ENCODE measurements around the gene HPCAL1. TPM values are rescaled to one million over a fixed set of nuclear protein-coding genes. Genes with fewer than 3 reads are reported as not detected.
A peak's percentile ranks its signal among the peaks of the same experiment; 100 is the strongest.

HPCAL1 gene
- total RNA-seq, 4 donors from 2014 or later, result 29.0 to 56.7 (median 34.5) TPM

DNA sequence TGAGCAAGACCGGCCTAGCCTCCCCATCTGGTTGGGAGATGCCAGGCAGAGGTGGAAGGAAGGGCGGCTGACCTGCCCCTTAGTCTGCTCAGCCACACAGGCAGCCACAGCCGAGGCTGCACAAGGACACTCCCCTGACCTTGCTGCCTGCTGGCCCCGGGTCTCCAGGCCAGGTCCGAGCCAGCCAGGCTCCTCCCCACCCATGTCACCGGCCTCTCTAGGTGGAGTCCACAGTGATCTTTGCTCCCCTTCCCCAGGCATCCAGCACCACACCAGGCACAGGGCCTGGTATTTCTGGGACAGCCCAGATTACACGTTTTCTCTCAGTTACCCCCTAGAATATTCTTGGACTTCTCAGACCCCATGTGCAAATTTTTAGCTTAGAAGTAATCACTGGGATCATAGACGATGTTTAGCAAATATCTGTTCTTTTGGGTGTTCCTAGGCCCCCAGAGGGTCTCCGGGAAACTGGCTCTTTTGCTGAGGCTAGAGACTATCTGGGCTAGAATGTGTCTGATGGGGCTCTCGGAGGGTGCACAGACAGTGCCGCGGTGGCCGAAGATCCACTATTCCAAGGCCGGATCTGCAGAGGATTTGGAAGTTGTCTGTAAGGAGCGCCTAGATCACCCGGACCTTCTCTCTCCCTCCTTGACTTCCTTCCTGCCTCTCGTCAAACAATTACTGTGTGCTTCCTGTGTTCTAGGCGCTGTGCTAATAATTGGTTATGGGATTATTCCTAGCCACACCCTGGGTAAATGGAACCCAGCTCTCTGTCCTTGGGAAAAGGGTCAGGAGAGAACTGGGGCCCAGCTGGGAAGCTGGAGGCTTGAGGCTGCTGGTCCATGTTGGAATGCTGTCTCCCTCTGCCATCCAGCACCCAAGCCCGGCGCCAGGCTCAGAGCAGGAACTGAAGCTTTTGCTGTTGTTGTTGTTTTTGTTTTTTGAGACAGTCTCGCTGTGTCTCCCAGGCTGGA lies 98.6 kb downstream of the HPCAL1 start:
- H3K4me1 ChIP-seq, result peaks cover 0 to 38% (median 24%) of the 10 kb centered on the region in 4 donors
- H3K27ac ChIP-seq, result peak overlapping the region in 3 of 4 donors; percentile 26 to 62 (median 28)
- TF ChIP-seq POLR2A (IDR thresholded peaks at IDR 0.05) (no peak), EP300 (IDR thresholded peaks at IDR 0.05) (no peak)
- TF ChIP-seq, protein P1, sequence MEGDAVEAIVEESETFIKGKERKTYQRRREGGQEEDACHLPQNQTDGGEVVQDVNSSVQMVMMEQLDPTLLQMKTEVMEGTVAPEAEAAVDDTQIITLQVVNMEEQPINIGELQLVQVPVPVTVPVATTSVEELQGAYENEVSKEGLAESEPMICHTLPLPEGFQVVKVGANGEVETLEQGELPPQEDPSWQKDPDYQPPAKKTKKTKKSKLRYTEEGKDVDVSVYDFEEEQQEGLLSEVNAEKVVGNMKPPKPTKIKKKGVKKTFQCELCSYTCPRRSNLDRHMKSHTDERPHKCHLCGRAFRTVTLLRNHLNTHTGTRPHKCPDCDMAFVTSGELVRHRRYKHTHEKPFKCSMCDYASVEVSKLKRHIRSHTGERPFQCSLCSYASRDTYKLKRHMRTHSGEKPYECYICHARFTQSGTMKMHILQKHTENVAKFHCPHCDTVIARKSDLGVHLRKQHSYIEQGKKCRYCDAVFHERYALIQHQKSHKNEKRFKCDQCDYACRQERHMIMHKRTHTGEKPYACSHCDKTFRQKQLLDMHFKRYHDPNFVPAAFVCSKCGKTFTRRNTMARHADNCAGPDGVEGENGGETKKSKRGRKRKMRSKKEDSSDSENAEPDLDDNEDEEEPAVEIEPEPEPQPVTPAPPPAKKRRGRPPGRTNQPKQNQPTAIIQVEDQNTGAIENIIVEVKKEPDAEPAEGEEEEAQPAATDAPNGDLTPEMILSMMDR (IDR thresholded peaks at IDR 0.05), result no peak
- 82 to 83% methylated on average over 17 to 20 of the region's 21 CpGs for WGBS, 2 donors
- no peaks in the 10 kb centered on the region for H3K9me3 ChIP-seq
- no peak for DNase-seq (ENCODE audit: low spot score in 2 of 2)
- H3K36me3 ChIP-seq, result peaks cover 0 to 5% (median 0%) of the 10 kb centered on the region in 3 donors
- no peak overlapping the region for H3K4me3 ChIP-seq
- H3K27me3 ChIP-seq, result no peaks in the 10 kb centered on the region

DNA sequence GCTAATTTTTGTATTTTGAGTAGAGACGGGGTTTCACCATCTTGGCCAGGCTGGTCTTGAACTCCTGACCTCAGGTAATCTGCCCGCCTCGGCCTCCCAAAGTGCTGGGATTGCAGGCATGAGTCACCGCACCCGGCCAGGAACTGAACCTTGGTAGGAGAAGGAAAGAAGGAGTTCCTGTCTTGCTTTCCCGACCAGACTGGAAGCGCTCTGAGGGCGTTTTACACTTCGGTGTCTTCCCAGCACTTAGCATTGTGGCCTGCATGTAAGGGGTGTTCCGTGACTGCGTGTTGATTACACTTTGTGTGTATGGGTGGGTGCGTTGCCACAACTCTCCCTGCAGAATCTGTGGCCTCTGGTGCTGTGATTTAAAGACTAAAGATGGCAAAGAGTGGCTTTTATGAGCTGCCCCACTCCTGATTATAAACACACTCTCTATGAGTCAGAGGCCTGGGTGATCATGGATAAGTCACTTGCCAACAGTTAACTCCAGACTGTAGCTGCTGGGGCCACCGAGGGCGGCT lies 99.4 kb downstream of the HPCAL1 start:
- DNase-seq (ENCODE audit: low spot score in 2 of 2), result no peak
- Histone ChIP-seq H3K4me1 (peaks cover 0 to 47% (median 30%) of the 10 kb centered on the region in 4 donors), H3K27ac (no peak overlapping the region), H3K36me3 (peaks cover 0 to 5% (median 0%) of the 10 kb centered on the region in 3 donors), H3K4me3 (no peak overlapping the region), H3K9me3 (no peaks in the 10 kb centered on the region), H3K27me3 (no peaks in the 10 kb centered on the region)
- TF ChIP-seq POLR2A (IDR thresholded peaks at IDR 0.05), result no peak
- TF ChIP-seq, protein P1 (IDR thresholded peaks at IDR 0.05), result no peak
- no peak for TF ChIP-seq EP300 (IDR thresholded peaks at IDR 0.05)
- whole genome bisulfite sequencing, 2 donors, result 85 to 92% methylated on average over 14 of the region's 14 CpGs

DNA sequence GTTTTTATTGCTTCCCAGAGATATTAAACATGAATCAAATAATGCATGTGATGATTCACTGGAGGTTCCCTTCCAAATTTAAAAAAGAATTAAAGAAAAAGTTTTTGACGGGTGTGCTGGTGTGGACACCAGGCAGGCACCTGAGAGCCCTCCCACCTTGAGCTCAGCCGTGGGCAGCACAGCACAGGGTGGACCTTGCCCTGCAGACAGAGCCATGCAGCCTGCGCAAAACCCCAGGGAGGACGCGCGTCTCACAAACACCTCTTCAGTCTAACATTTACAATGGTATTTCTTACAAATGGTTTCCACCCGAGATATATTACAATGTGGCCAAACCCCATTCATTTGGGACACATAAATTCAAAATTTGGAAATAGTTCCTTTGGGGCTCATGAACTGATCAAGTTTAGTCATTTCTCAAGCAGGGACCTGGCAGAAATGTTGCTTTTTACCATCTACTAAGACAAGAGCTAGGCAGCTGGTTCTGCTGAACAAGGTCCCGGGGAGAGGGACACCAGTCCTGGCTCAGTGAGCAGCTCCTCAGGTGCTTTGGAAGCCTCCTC lies 100.0 kb downstream of the HPCAL1 start:
- Histone ChIP-seq H3K4me3 (no peak overlapping the region), H3K27me3 (no peaks in the 10 kb centered on the region), H3K9me3 (no peaks in the 10 kb centered on the region), H3K36me3 (no peaks in the 10 kb centered on the region), H3K27ac (no peak overlapping the region), H3K4me1 (peaks cover 0 to 53% (median 36%) of the 10 kb centered on the region in 4 donors)
- WGBS, 2 donors, result 74 to 90% methylated on average over 8 of the region's 8 CpGs
- TF ChIP-seq POLR2A (IDR thresholded peaks at IDR 0.05) (no peak), EP300 (IDR thresholded peaks at IDR 0.05) (no peak)
- TF ChIP-seq, protein P1 (IDR thresholded peaks at IDR 0.05), result no peak
- no peak for DNase-seq (ENCODE audit: low spot score in 2 of 2)

DNA sequence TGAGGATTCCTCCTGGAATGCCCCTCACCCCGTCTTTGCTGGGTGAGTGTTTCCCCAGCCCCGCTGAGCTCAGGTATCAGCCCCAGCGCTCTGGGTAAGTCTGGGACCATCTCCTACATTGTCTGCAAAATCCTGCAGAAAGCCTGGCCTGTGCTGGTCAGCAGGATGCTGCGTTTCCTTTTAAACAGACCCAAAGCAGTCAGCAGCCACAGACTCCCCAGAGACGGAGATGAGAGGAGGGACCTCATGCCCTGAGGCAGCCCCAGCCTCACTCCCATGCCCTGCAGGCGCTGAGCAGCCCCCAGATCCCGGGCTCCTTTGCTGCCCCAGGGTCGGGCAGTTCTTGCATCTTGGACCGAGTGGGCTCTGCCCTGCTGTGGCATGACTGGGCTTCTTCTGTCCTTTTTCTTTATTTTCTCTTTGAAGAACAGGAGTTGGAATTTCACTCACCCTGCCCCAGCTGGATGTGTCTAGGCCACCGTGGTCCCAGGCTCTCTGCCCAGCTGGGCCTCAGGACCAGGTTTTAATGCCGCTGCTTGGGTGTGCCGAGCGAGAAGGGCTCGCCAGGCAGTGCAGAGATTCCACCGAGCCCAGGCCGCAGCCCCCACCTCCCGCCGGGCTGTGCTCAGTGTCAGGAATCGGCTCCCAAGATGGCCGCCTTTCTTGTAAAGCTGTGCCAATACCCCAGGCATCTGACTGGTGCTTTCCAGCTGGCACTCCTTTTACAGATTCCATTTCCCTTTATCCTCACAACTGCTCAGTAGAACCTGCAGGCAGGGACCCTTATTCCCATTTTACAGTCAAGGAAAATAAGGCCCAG lies 101.8 kb downstream of the HPCAL1 start:
- no peak overlapping the region for H3K4me3 ChIP-seq
- H3K36me3 ChIP-seq, result no peaks in the 10 kb centered on the region
- H3K27ac ChIP-seq, result peak overlapping the region; percentile 52 to 87 (median 68)
- no peaks in the 10 kb centered on the region for H3K9me3 ChIP-seq
- TF ChIP-seq EP300 (IDR thresholded peaks at IDR 0.05) (no peak), POLR2A (IDR thresholded peaks at IDR 0.05) (no peak)
- TF ChIP-seq, protein P1 (IDR thresholded peaks at IDR 0.05), result no peak
- WGBS, 2 donors, result 49 to 66% methylated on average over 20 of the region's 20 CpGs
- no peak for DNase-seq (ENCODE audit: low spot score in 2 of 2)
- no peaks in the 10 kb centered on the region for H3K27me3 ChIP-seq
- peaks cover 0 to 71% (median 49%) of the 10 kb centered on the region in 4 donors for H3K4me1 ChIP-seq

Measured in tibial nerve (tissue), 4 donors.